Measurements from ENCODE around the gene PTRH1. TPM values are rescaled to one million over a fixed set of nuclear protein-coding genes. Genes with fewer than 3 reads are reported as not detected.

PTRH1 gene
- total RNA-seq, 2 experiments from 2014 or later = 20.9 to 22.7 TPM

DNA sequence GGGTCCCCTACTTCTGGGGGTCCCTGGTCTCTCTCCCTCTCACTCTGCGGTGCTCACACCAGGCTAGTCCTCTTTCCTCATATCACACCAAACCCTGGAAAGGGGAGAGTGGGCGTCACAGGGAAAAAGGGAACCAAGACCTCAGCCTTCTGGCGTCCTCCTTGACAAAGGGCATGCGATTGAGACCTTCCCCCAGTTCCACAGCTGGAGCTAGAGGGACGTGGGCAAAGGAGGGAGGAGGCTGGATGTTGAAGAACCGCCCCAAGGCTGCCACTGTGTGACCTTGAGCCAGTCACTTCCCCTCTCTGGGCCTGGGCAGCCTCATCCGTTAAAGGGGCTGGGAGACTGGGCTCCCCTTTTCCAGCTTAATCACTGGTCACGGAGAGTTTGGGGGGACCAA, 38.2 kb upstream of the PTRH1 start:
- H3K36me3 Mint-ChIP-seq = peaks cover 19% of the 10 kb centered on the region
- ChIA-PET CTCF (interaction anchor here (0.6 to 1.1 kb wide), 2 partner anchors 12 to 289 kb away, joined by 3 read pairs; no protein-coding TSS in a partner anchor), POLR2A (no interaction called here)
- intact Hi-C loops (cut with micrococcal nuclease) = no loop called here
- no peak overlapping the region for H3K27ac Mint-ChIP-seq
- no peaks in the 10 kb centered on the region for H3K27me3 Mint-ChIP-seq
- H3K4me1 Mint-ChIP-seq (ENCODE audit: low read depth) = no peaks in the 10 kb centered on the region
- no peaks in the 10 kb centered on the region for H3K9me3 Mint-ChIP-seq
- no peak overlapping the region for H3K4me3 Mint-ChIP-seq
- no peak for DNase-seq

DNA sequence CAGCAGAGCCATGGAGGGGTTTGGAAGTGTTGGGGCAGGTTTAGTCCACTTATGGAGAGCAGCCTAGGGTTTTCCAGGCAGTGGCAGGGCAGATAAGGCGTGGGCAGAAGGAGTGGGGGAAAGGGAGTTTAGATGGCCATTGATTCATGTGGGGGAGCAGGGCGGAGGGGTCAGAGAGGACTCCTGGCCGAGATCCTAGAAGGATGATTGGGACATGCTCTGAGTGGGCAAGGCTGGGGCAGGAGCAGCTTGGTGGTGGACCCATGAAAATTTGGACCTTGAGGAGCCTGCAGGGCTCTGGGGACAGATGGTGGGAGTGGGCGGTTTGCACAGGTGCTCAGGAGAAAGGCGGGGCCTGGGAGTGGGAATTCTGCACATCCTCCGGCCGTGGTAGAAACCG, 37.7 kb upstream of the PTRH1 start:
- POLR2A ChIA-PET = no interaction called here
- Mint-ChIP-seq H3K9me3 (no peaks in the 10 kb centered on the region), H3K4me3 (no peak overlapping the region), H3K36me3 (peaks cover 17% of the 10 kb centered on the region), H3K4me1 (ENCODE audit: low read depth) (no peaks in the 10 kb centered on the region), H3K27ac (no peak overlapping the region), H3K27me3 (no peaks in the 10 kb centered on the region)
- CTCF ChIA-PET = interaction anchor here (1.1 kb wide), 1 partner anchor 13 kb away, joined by 3 read pairs; no protein-coding TSS in a partner anchor
- no peak for DNase-seq
- intact Hi-C loops (cut with micrococcal nuclease) = no loop called here

DNA sequence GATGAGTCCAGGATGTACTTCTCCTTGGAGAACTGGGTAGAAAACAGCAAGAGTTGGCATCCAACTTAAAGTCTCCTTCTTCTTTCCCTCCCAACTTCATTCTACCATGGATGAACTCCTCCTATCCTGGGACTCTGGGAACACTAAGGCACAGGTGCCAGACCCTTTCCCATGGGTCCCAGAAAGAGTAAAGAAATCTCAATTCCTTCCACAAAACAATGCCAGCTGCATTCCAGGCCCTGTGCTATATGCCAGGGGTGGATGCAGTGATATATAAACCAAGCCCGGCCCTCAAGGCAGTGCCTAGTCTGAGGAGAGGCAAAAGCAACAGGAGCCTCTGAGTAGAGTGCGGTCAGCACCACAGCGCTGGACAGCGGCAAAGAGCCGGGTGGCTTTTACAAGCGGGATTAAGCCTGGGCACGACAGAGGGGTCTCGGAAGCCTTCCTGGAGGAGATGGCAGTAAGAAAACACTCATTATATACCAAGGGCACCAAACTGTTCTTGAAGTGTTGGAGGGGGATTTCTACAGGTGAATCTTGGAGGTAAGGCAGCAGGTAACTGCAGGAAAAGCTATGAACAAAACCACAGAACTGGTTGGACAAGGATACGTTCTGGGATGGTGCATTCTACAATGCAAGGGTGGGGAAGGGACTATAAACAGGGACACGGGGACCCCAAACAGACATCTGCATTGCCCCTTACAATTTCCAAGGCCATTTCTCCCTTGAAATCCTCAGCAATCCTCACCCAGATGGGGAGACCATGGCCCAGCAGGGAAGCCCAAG, 36.0 kb upstream of the PTRH1 start:
- DNase-seq = no peak
- peaks cover 26% of the 10 kb centered on the region for H3K36me3 Mint-ChIP-seq

DNA sequence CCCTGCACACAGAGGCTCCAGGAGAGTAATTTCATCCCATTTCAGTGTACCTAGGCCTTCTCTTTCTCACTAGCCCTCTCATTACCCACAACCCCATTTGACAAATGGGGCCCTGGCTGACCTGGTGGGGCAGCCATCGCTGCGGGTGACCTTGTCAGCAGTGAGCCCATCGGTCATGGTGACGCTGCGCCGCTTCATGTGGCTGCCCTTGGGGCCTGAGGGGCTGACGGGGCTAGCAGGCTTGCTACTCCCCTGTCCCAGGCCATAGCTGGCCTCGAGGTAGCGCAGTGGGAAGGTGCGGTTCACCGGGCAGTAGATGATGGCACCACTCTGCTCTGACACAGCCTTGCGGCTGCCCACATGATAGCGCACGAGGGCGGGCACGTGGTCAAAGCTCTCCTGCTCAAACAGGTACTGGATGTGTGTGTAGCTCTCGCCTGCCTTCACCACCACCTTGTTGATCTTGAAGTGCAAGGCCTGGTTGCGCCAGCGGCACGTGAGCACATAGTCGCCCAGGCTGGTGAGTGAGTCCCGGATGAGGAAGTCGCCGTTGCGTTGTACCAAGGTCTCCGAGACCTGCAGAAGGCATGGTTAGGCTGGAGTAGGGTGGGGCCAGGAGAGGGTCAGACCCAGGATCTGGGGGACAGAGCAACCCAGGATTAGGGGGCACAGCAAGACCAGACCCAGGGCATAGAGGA, 33.8 kb upstream of the PTRH1 start:
- Mint-ChIP-seq H3K4me1 (ENCODE audit: low read depth) (no peaks in the 10 kb centered on the region), H3K36me3 (peaks cover 26% of the 10 kb centered on the region), H3K4me3 (no peak overlapping the region), H3K27me3 (no peaks in the 10 kb centered on the region), H3K27ac (no peak overlapping the region), H3K9me3 (no peaks in the 10 kb centered on the region)
- no peak for DNase-seq
- CTCF ChIA-PET = no interaction called here
- intact Hi-C loops (cut with micrococcal nuclease) = no loop called here
- POLR2A ChIA-PET = no interaction called here

More for the DNA sequence above, 36.0 kb upstream of the PTRH1 start:
- Mint-ChIP-seq H3K4me1 (ENCODE audit: low read depth) (no peaks in the 10 kb centered on the region), H3K4me3 (no peak overlapping the region), H3K27ac (no peak overlapping the region), H3K9me3 (no peaks in the 10 kb centered on the region), H3K27me3 (no peaks in the 10 kb centered on the region)
- ChIA-PET POLR2A (no interaction called here), CTCF (interaction anchor here (0.6 to 1.4 kb wide), 2 partner anchors 17 to 118 kb away, joined by 3 to 4 read pairs; partner anchors contain the start of gene TOR2A)
- intact Hi-C loops (cut with micrococcal nuclease) = no loop called here

DNA sequence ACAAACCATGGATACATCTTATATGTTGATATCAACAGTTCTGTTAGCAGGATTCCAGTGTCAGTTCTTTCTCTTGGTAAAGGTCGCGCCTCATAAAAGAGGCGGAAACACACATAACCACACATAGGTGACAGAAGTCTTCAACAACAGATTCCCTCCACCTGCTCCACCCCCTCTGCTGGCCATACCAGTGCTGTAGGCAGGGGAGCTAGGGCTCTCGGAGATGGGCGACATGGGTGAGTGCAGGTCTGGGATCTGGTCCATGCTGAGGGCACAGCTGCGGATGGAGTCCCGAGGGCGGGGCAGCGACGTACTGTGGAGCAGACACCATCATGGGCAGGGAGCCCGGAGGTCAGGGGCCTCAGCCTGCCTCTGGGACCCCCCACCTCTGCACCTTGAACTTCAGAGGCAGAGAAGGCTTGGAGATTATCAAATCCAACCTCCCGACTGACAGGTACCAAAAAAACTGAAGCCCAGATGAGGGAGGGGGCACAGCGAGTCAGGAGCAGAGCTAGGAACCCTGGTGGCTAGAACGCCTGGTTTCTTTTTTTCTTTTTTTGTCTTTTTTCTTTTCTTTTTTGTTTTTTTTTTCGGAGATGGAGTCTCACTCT, 31.6 kb upstream of the PTRH1 start:
- ChIA-PET POLR2A (no interaction called here), CTCF (interaction anchor here (1.0 kb wide), 1 partner anchor 122 kb away, joined by 3 read pairs; no protein-coding TSS in a partner anchor)
- intact Hi-C loops (cut with micrococcal nuclease) = no loop called here
- Mint-ChIP-seq H3K9me3 (no peaks in the 10 kb centered on the region), H3K4me1 (ENCODE audit: low read depth) (no peaks in the 10 kb centered on the region), H3K36me3 (peaks cover 31% of the 10 kb centered on the region), H3K4me3 (no peak overlapping the region), H3K27me3 (no peaks in the 10 kb centered on the region), H3K27ac (no peak overlapping the region)
- DNase-seq = no peak

DNA sequence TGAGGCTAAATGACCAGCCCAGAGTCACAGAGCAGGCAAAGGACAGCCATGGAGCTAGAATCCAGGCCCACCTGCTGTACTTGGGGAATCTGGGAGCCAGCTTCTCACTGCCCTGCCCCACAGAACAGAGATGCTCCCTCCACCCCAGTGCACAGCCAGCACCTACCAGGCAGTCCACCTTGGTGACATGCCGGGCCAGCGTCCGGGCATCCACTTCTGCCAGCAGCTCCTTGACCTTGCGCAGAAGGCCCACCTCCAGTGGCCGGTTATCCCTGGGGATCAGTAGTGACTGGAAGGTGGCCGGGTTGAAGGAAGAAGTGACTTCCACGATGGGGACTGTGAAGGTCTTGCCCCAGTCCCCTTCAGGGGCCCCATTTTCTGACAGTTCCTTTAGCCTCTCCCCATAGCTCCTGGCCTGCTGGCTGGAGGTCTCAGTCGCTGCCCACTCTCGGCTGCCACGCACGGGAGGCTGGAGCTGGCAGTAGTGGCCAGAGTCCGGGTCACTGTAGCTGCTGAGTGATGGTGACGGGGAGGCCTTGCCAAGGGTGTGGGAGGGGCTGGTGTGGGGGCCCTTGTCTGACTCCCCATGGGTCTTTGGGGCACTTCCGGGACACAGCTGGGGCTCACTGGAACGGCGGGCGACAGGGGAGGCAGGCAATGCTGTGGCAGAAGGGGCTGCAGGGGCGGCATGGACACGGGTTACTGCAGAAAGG, 29.1 kb upstream of the PTRH1 start:
- no peak for DNase-seq
- H3K4me1 Mint-ChIP-seq (ENCODE audit: low read depth) = no peaks in the 10 kb centered on the region
- no peaks in the 10 kb centered on the region for H3K9me3 Mint-ChIP-seq
- ChIA-PET CTCF (interaction anchor here (0.7 to 4.0 kb wide), 4 partner anchors 9 to 125 kb away, joined by 3 to 23 read pairs (median 8); partner anchors contain the start of gene TOR2A), POLR2A (interaction anchor here (1.0 to 1.8 kb wide), 5 partner anchors 10 to 34 kb away, joined by 3 to 6 read pairs (median 5); partner anchors contain the start of genes SH2D3C and TOR2A)
- H3K4me3 Mint-ChIP-seq = no peak overlapping the region
- intact Hi-C loops (cut with micrococcal nuclease) = no loop called here
- peaks cover 28% of the 10 kb centered on the region for H3K36me3 Mint-ChIP-seq
- peak overlapping the region; percentile 46 for H3K27ac Mint-ChIP-seq
- no peaks in the 10 kb centered on the region for H3K27me3 Mint-ChIP-seq

DNA sequence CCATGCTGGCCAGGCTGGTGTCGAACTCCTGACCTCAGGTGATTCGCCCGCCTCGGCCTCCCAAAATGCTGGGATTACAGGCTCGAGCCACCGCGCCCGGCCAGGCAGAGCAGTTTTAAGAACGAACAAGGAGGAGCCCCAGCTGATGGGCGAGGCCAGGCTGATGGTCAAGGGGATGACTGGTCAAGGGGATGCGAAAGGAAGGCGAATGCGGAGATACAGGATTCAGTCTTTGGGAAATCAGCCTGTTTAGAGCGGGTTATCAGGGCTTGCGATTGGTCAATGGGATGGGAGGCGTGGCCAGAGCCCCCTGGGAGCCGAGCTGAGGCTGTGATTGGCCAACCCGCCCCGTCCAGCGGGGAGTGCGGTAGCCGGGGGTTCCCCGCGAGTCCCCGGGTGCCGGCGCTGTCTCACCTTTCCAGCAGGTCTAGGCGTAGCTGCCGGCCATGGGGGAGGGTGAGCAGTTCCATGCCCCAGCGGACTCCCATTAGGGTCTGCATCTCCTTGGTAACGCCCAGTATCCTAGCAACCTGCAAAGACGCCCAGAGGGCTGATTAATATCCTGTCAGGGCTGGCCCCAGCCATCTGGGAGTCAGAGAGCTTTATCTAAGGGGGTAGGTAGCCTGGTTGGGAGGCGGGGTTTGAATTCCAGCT, 27.1 kb upstream of the PTRH1 start:
- POLR2A ChIA-PET = interaction anchor here (1.1 to 1.8 kb wide), 2 partner anchors 13 to 28 kb away, joined by 5 read pairs; no protein-coding TSS in a partner anchor
- no peak for DNase-seq
- Mint-ChIP-seq H3K9me3 (no peaks in the 10 kb centered on the region), H3K27me3 (no peaks in the 10 kb centered on the region), H3K36me3 (peaks cover 24% of the 10 kb centered on the region), H3K4me1 (ENCODE audit: low read depth) (no peaks in the 10 kb centered on the region), H3K4me3 (no peak overlapping the region), H3K27ac (no peak overlapping the region)
- CTCF ChIA-PET = interaction anchor here (2.3 to 4.0 kb wide), 2 partner anchors 7 to 127 kb away, joined by 9 to 23 read pairs; partner anchors contain the start of gene TOR2A
- intact Hi-C loops (cut with micrococcal nuclease) = no loop called here

DNA sequence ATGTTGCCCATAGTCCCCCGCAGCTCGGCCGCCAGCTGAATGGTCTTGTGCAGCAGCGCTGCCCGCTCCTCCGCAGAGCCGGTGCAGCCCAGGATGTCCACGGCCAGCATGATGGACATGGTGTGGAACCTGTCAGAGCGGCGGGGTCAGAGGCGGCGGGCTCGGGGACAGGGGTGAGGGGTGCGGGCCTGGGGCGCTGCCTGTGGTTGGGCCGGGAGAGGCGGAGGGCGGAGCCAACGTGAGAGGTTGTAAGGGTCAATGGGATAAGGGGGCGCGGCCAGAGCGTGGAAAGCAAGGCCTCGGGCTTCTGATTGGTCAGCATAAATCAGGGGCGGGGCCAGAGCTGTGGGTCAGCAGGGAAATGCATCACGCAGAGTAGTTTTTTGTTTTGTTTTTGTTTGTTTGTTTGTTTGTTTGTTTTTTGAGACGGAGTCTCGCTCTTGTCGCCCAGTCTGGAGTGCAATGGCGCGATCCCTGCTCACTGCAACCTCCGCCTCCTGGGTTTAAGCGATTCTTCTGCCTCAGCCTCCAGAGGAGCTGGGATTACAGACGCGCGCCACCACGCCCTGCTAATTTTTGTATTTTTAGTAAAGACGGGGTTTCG, 26.5 kb upstream of the PTRH1 start:
- H3K27me3 Mint-ChIP-seq = no peaks in the 10 kb centered on the region
- no peak overlapping the region for H3K27ac Mint-ChIP-seq
- H3K4me3 Mint-ChIP-seq = no peak overlapping the region
- peaks cover 22% of the 10 kb centered on the region for H3K36me3 Mint-ChIP-seq
- ChIA-PET POLR2A (interaction anchor here (1.1 kb wide), 1 partner anchor 29 kb away, joined by 5 read pairs; no protein-coding TSS in a partner anchor), CTCF (interaction anchor here (2.3 kb wide), 1 partner anchor 128 kb away, joined by 9 read pairs; no protein-coding TSS in a partner anchor)
- intact Hi-C loops (cut with micrococcal nuclease) = no loop called here
- DNase-seq = no peak
- no peaks in the 10 kb centered on the region for H3K9me3 Mint-ChIP-seq
- H3K4me1 Mint-ChIP-seq (ENCODE audit: low read depth) = no peaks in the 10 kb centered on the region

DNA sequence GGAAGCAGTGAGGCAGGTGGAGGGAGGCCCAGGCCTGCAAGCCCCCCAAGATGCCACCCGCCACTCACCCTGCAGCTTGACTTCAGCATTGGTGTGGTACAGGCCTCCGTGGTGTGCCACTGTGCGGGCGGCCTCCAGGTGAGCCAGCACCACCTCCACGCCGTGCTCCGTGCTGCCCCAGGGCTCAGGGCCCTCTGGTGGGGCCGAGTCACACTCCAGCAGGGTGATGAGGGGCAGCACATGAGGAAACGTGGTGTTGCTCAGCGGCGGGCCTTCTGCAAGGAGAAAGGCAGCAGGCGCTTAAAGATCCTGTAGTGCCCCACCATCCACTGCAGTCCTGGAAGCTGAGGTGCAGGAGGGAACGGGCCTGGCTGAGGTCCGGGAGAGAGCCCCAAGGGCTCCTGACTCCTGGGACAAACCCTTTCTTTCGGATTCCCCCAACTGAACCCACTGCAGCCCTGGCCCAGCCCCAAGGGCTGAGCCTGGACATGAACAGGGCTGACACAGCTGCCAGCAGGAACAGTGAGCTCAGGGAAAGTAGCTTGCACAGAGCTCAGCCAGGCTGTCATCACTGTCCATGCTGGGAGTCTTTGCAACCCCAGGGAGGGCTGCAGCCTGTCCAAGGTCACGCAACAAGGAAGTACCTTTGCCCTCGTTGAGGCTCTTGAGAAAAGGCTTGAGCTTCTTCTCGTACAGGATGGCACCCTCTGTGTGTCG, 24.3 kb upstream of the PTRH1 start:
- H3K4me1 Mint-ChIP-seq (ENCODE audit: low read depth) = no peaks in the 10 kb centered on the region
- POLR2A ChIA-PET = no interaction called here
- no peak overlapping the region for H3K4me3 Mint-ChIP-seq

DNA sequence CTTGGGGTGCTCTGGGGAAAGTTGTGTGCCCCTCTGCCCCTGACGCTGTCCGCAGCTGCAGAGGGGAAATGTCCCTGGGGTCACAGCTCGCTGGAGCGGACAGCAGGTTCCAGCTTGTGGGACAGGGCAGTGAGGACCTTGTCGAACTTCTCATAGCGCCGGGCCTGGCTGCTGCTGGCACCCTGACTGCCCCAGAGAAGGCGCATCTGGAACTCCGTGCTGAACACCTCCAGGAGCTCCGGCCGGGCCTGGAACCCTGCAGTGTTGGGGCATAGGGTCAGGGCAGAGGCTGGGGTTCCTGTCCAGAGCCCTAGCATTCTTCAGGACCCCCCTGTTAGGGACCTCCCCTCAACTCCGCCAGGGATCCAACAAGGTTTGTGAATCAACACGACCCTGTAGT, 23.2 kb upstream of the PTRH1 start:
- H3K36me3 Mint-ChIP-seq = peaks cover 21% of the 10 kb centered on the region
- H3K4me1 Mint-ChIP-seq (ENCODE audit: low read depth) = peaks cover 9% of the 10 kb centered on the region
- CTCF ChIA-PET = interaction anchor here (1.7 kb wide), 1 partner anchor 131 kb away, joined by 4 read pairs; no protein-coding TSS in a partner anchor
- H3K27me3 Mint-ChIP-seq = no peaks in the 10 kb centered on the region
- intact Hi-C loops (cut with micrococcal nuclease) = no loop called here
- no peak overlapping the region for H3K27ac Mint-ChIP-seq
- no peaks in the 10 kb centered on the region for H3K9me3 Mint-ChIP-seq
- DNase-seq = no peak
- POLR2A ChIA-PET = no interaction called here
- H3K4me3 Mint-ChIP-seq = no peak overlapping the region

More for the DNA sequence above, 24.3 kb upstream of the PTRH1 start:
- Mint-ChIP-seq H3K27me3 (no peaks in the 10 kb centered on the region), H3K36me3 (peaks cover 21% of the 10 kb centered on the region), H3K27ac (no peak overlapping the region), H3K9me3 (no peaks in the 10 kb centered on the region)
- intact Hi-C loops (cut with micrococcal nuclease) = no loop called here
- no peak for DNase-seq
- CTCF ChIA-PET = interaction anchor here (1.7 to 2.3 kb wide), 2 partner anchors 130 to 182 kb away, joined by 4 to 5 read pairs; no protein-coding TSS in a partner anchor

Data from activated CD4-positive, alpha-beta memory T cell treated with anti-CD3 and anti-CD28 coated beads for 36 hours (primary cell).